ENCODE measurements around the gene TMEM203. TPM values are rescaled to one million over a fixed set of nuclear protein-coding genes. Genes with fewer than 3 reads are reported as not detected.

Gene TMEM203
- total and polyA plus RNA-seq, 2 of the 4 experiments (the other 2 are of a cell fraction): 18.8 to 40.6 TPM

DNA sequence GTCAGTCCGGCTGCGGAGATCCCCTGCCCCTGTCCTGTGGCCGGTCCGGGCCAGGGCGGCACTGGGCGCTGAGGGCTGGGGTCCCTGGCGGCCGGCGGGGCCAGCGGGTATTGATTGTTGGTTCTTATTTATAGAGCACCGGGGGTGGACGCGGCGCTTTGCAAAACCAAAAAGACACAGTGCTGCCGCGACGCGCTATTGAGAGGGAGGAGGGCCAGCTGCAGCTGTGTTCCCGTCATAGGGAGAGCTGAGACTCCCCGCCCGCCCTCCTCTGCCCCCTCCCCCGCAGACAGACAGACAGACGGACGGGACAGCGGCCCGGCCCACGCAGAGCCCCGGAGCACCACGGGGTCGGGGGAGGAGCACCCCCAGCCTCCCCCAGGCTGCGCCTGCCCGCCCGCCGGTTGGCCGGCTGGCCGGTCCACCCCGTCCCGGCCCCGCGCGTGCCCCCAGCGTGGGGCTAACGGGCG lies 38.1 kb downstream of the TMEM203 start:
- in situ Hi-C loops (cut with MboI; ENCODE audit: low sequenced_read_pairs) (no loop called here), intact Hi-C loops (cut with micrococcal nuclease) (no loop called here), dilution Hi-C loops (cut with HindIII; ENCODE audit: low sequenced_read_pairs, unreplicated experiment) (no loop called here)
- Histone ChIP-seq H4K5ac (ENCODE audit: low read depth, low read length) (no peak overlapping the region), H2AFZ (replicated peaks; ENCODE audit: low read length, poor library complexity) (no peak overlapping the region), H2AK5ac (ENCODE audit: low read depth, low read length) (no peak overlapping the region), H3K9me3 (ENCODE audit: control insufficient read depth, insufficient read depth, low read length) (no peaks in the 10 kb centered on the region), H2AK9ac (replicated peaks; ENCODE audit: low read depth, low read length, poor library complexity) (no peak overlapping the region), H2BK20ac (ENCODE audit: low read depth, low read length) (no peak overlapping the region), H2BK5ac (ENCODE audit: low read depth, low read length, poor library complexity, severe bottlenecking) (no peak overlapping the region), H3K14ac (replicated peaks; ENCODE audit: low read depth, low read length) (no peak overlapping the region), H4K8ac (ENCODE audit: low read depth in 2 of 2, low read length in 2 of 2) (no peak overlapping the region), H3K27ac (ENCODE audit: insufficient read depth, low read length) (no peak overlapping the region), H3K56ac (ENCODE audit: extremely low read depth, insufficient read depth, low read length) (no peak overlapping the region), H4K20me1 (ENCODE audit: insufficient read depth, low read length) (no peaks in the 10 kb centered on the region), H2BK15ac (ENCODE audit: low read depth, low read length) (no peak overlapping the region), H3K23ac (ENCODE audit: low read depth, low read length) (no peak overlapping the region), H3K4me2 (ENCODE audit: low read depth, low read length) (no peak overlapping the region), H3K4me1 (ENCODE audit: control insufficient read depth, insufficient read depth, low read length) (peaks cover 4% of the 10 kb centered on the region; the same call in 1 of the 2 replicates), H3K9ac (ENCODE audit: low read depth, low read length) (no peak overlapping the region), H3K9me1 (ENCODE audit: insufficient read depth, low read length) (no peaks in the 10 kb centered on the region), H2BK120ac (ENCODE audit: low read depth, low read length) (no peak overlapping the region), H3K36me3 (ENCODE audit: control insufficient read depth, insufficient read depth, low read length) (no peaks in the 10 kb centered on the region), H3K4me3 (ENCODE audit: insufficient read depth, low read depth, low read length) (no peak overlapping the region), H3K79me1 (ENCODE audit: low read depth in 1 of 2, low read length in 2 of 2) (no peaks in the 10 kb centered on the region), H4K91ac (ENCODE audit: insufficient read depth, low read depth, low read length) (no peak overlapping the region), H3K27me3 (ENCODE audit: control insufficient read depth, insufficient read depth, low read length) (peaks cover 91% of the 10 kb centered on the region), H3K18ac (ENCODE audit: low read depth, low read length) (no peak overlapping the region), H3K4ac (ENCODE audit: low read depth, low read length) (no peak overlapping the region)
- TF ChIP-seq, protein P1, sequence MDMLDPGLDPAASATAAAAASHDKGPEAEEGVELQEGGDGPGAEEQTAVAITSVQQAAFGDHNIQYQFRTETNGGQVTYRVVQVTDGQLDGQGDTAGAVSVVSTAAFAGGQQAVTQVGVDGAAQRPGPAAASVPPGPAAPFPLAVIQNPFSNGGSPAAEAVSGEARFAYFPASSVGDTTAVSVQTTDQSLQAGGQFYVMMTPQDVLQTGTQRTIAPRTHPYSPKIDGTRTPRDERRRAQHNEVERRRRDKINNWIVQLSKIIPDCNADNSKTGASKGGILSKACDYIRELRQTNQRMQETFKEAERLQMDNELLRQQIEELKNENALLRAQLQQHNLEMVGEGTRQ (IDR thresholded peaks at IDR 0.05; ENCODE audit: low read depth, low read length): no peak
- TF ChIP-seq RCOR1 (IDR thresholded peaks at IDR 0.05; ENCODE audit: insufficient replicate concordance, low read length) (no peak), CHD1 (IDR thresholded peaks at IDR 0.05; ENCODE audit: low read depth, low read length) (no peak), CEBPB (IDR thresholded peaks at IDR 0.05; ENCODE audit: low read depth, low read length) (no peak), FOS (IDR thresholded peaks at IDR 0.05; ENCODE audit: low read depth, low read length) (no peak), MAFK (IDR thresholded peaks at IDR 0.05; ENCODE audit: low read depth, low read length) (no peak)
- DNase-seq: no peak
- ChIA-PET CTCF (no interaction called here), POLR2A (ENCODE audit: unreplicated experiment) (no interaction called here)
- no CpG with 5 or more reads among the region's 44 CpGs for WGBS, 2 experiments (ENCODE audit: extremely low coverage in 2 of 2, insufficient read length in 1 of 2)
- ATAC-seq (ENCODE audit: low read depth): no peak
- no TSS peak for BruUV-seq (replicated peaks)

All from IMR-90 (cell line).